Right atrium auricular region (tissue), 2 donors: ENCODE data around the gene LASP1. TPM values are rescaled to one million over a fixed set of nuclear protein-coding genes. Genes with fewer than 3 reads are reported as not detected.
"Not testable (repeated sequence)": the region's sequence is repeated elsewhere in the genome, so short reads cannot be mapped to it uniquely, and the experiment has no call there.

Experiments used
- DNase-seq: peaks from one replicate; pipeline ENCODE4 v3.0.0-alpha.2; 2019; ENCODE audit warnings: low spot score
- H3K27ac ChIP-seq, 2 donors: fragments of 200-600 bp; sonication (generic); 1 replicate in 1 of 2; 2 replicates in 1 of 2; pipeline ENCODE4 v1.5.1; 2016 to 2019
- H3K27me3 ChIP-seq, 2 donors: fragments of 200-600 bp; sonication (generic); one replicate each; pipeline versions ENCODE4 v1.5.1 to v1.6.0; 2017 to 2019
- H3K36me3 ChIP-seq: fragments of 200-600 bp; sonication (generic); one replicate; pipeline ENCODE4 v1.5.1; 2016
- H3K4me1 ChIP-seq, 2 donors: fragments of 200-600 bp; sonication (generic); one replicate each; pipeline versions ENCODE4 v1.5.1 to v1.6.0; 2017 to 2019
- H3K4me3 ChIP-seq, 2 donors: fragments of 200-600 bp; sonication (generic); 1 replicate in 1 of 2; 2 replicates in 1 of 2; pipeline ENCODE4 v1.5.1; 2017 to 2019; ENCODE audit warnings: mild to moderate bottlenecking in 1 of 2, moderate library complexity in 1 of 2
- H3K9me3 ChIP-seq, 2 donors: fragments of 200-600 bp; sonication (generic); one replicate each; pipeline ENCODE4 v1.5.1; 2019
- CTCF ChIP-seq, 2 donors: fragments of 200-600 bp; sonication (generic); IDR thresholded peaks; one replicate each; pipeline ENCODE4 v1.5.1; 2019; ENCODE audit warnings: antibody characterized with exemption in 2 of 2
- total RNA-seq, 2 donors: library from RNA; depleted of rRNA; stranded (reverse); fragments of >200 nt; gene quantifications; one replicate each; pipeline ENCODE4 v1.1.0, GENCODE V29; 2016

The LASP1 gene
- total RNA-seq, 2 donors from 2014 or later, result 34.2 to 65.4 TPM

- peak; percentile 86 for DNase-seq
- peaks cover 0 to 59% of the 10 kb centered on the region in 2 donors for H3K4me1 ChIP-seq
Observed at GRCh38 chr17:38922538-38923297, 52.9 kb downstream of the LASP1 start.

GRCh38 chr17:38925263-38925995 is 55.6 kb downstream of the LASP1 start, which contains the start of gene LASP1NB:
TSS of gene LASP1NB (plus strand) at chr17:38925614.
- Histone ChIP-seq H3K27me3 (no peaks in the 10 kb centered on the region), H3K4me1 (peaks cover 0 to 52% of the 10 kb centered on the region in 2 donors), H3K9me3 (no peaks in the 10 kb centered on the region), H3K36me3 (no peaks in the 10 kb centered on the region), H3K4me3 (no peak within 1 kb of the TSS), H3K27ac (peak within 1 kb of the TSS; percentile 38 to 57)
- peak; percentile 64 for DNase-seq
- TF ChIP-seq CTCF (IDR thresholded peaks at IDR 0.05), result no peak

More at GRCh38 chr17:38922538-38923297, 52.9 kb downstream of the LASP1 start:
- peaks cover 20% of the 10 kb centered on the region for H3K36me3 ChIP-seq
- TF ChIP-seq CTCF (IDR thresholded peaks at IDR 0.05), result no peak
- H3K9me3 ChIP-seq, result no peaks in the 10 kb centered on the region
- H3K4me3 ChIP-seq, result no peak overlapping the region
- H3K27ac ChIP-seq, result peak overlapping the region; percentile 39 to 63
- no peaks in the 10 kb centered on the region for H3K27me3 ChIP-seq

GRCh38 chr17:38926293-38927070 is 56.6 kb downstream of the LASP1 start:
- DNase-seq, result no peak
- Histone ChIP-seq H3K4me3 (no peak overlapping the region), H3K27me3 (no peaks in the 10 kb centered on the region), H3K4me1 (peaks cover 0 to 42% of the 10 kb centered on the region in 2 donors), H3K9me3 (no peaks in the 10 kb centered on the region), H3K36me3 (no peaks in the 10 kb centered on the region), H3K27ac (peak overlapping the region; percentile 38 to 57)
- TF ChIP-seq CTCF (IDR thresholded peaks at IDR 0.05), result no peak

- H3K9me3 ChIP-seq, H3K4me1 ChIP-seq, H3K4me3 ChIP-seq, H3K27me3 ChIP-seq, DNase-seq, H3K27ac ChIP-seq, H3K36me3 ChIP-seq: not testable (repeated sequence)
Observed at GRCh38 chr17:38930782-38931181, 60.9 kb downstream of the LASP1 start.

GRCh38 chr17:38933962-38934361 is 64.1 kb downstream of the LASP1 start:
- not testable (repeated sequence) for H3K27ac ChIP-seq, H3K36me3 ChIP-seq, DNase-seq, H3K9me3 ChIP-seq, H3K4me3 ChIP-seq, H3K4me1 ChIP-seq, H3K27me3 ChIP-seq

- no peak for DNase-seq
- H3K36me3 ChIP-seq, result no peaks in the 10 kb centered on the region
- TF ChIP-seq CTCF (IDR thresholded peaks at IDR 0.05), result no peak
- no peak overlapping the region for H3K27ac ChIP-seq
- no peak overlapping the region for H3K4me3 ChIP-seq
- no peaks in the 10 kb centered on the region for H3K27me3 ChIP-seq
- H3K4me1 ChIP-seq, result no peaks in the 10 kb centered on the region
- no peaks in the 10 kb centered on the region for H3K9me3 ChIP-seq
Observed at GRCh38 chr17:38939987-38940386, 70.1 kb downstream of the LASP1 start.
